B cell (primary cell): Measurements from ENCODE around the gene CCL11. TPM values are rescaled to one million over a fixed set of nuclear protein-coding genes. Genes with fewer than 3 reads are reported as not detected.

Source experiments
- ATAC-seq: fragments of 200-7000 bp; cut with Tn5 transposase; one replicate; pipeline ENCODE4 v1.10.0; 2021; ENCODE audit warnings: low read depth, mild to moderate bottlenecking, moderate number of reproducible peaks, moderate library complexity
- CTCF ChIA-PET: fragments of 350-600 bp; sonication (Branson Sonifier 250); formaldehyde crosslinking; loops from one replicate; lab custom pipeline; 2021; ENCODE audit warnings: antibody characterized with exemption, inconsistent platforms; lab: Charles Lee
- POLR2A ChIA-PET: fragments of 350-600 bp; sonication (Branson Sonifier 250); formaldehyde crosslinking; loops from one replicate; lab custom pipeline; 2021; ENCODE audit warnings: antibody characterized with exemption; lab: Charles Lee
- DNase-seq: peaks from one replicate; pipeline ENCODE4 v3.0.0; 2013
- H2AFZ ChIP-seq: 2 replicates; pipeline ENCODE4 v1.6.1; 2012; ENCODE audit warnings: mild to moderate bottlenecking, low read depth, low read length; ENCODE audit not compliant: insufficient read depth, poor library complexity, severe bottlenecking
- H3K27ac ChIP-seq, 2 donors: 1 replicate in 1 of 2; 2 replicates in 1 of 2; pipeline ENCODE4 v1.5.1; 2012 to 2013; ENCODE audit warnings: low read length in 2 of 2, mild to moderate bottlenecking in 2 of 2, moderate library complexity in 1 of 2
- H3K27me3 ChIP-seq, 4 experiments: fragments of 200-600 bp in 1 of 4; sonication (generic) in 1 of 4; replicated peaks in 1 of 4; 1 replicate in 2 of 4; 2 replicates in 2 of 4; pipeline versions ENCODE4 v1.6.1 to v1.7.0; 2013 to 2016; ENCODE audit warnings: low read length in 3 of 4, mild to moderate bottlenecking in 2 of 4, mixed read lengths in 1 of 4, moderate library complexity in 1 of 4; ENCODE audit not compliant: insufficient read depth in 4 of 4, control insufficient read depth in 3 of 4; ENCODE audit errors: control extremely low read depth in 1 of 4
- H3K36me3 ChIP-seq, 2 experiments: replicated peaks in 1 of 2; 1 replicate in 1 of 2; 2 replicates in 1 of 2; pipeline versions ENCODE4 v1.6.1 to v1.7.1; 2013; ENCODE audit warnings: low read length in 1 of 2; ENCODE audit not compliant: insufficient read depth in 2 of 2, control insufficient read depth in 1 of 2; ENCODE audit errors: control extremely low read depth in 1 of 2, extremely low read depth in 1 of 2
- H3K4me1 ChIP-seq, 2 donors: fragments of 200-600 bp in 1 of 2; sonication (generic) in 1 of 2; 1 replicate in 1 of 2; 2 replicates in 1 of 2; pipeline versions ENCODE4 v1.5.1 to v1.6.1; 2013 to 2017; ENCODE audit warnings: low read length in 2 of 2; ENCODE audit not compliant: control insufficient read depth in 2 of 2, insufficient read depth in 2 of 2
- H3K4me2 ChIP-seq: replicated peaks from 2 replicates; pipeline ENCODE3; 2012; ENCODE audit warnings: mild to moderate bottlenecking, low read depth, low read length; ENCODE audit not compliant: poor library complexity, severe bottlenecking
- H3K4me3 ChIP-seq, 5 experiments: fragments of 200-600 bp in 1 of 5; sonication (generic) in 1 of 5; 1 replicate in 3 of 5; 2 replicates in 2 of 5; pipeline versions ENCODE4 v1.5.1 to v1.7.0; 2011 to 2016; ENCODE audit warnings: low read length in 4 of 5, mild to moderate bottlenecking in 4 of 5, low read depth in 2 of 5, control low read depth in 1 of 5, moderate library complexity in 1 of 5; ENCODE audit not compliant: insufficient read depth in 1 of 5; ENCODE audit errors: control extremely low read depth in 1 of 5, extremely low read depth in 1 of 5
- H3K79me2 ChIP-seq: fragments of 200-600 bp; sonication (generic); one replicate; pipeline ENCODE4 v1.6.0; 2016; ENCODE audit warnings: low read length; ENCODE audit not compliant: control insufficient read depth, insufficient read depth
- H3K9ac ChIP-seq: fragments of 200-600 bp; sonication (generic); 2 replicates; pipeline ENCODE4 v1.6.1; 2017; ENCODE audit warnings: mild to moderate bottlenecking, low read length, moderate library complexity
- H3K9me3 ChIP-seq, 3 donors: one replicate each; pipeline versions ENCODE4 v1.6.1 to v1.7.1; 2013; ENCODE audit warnings: low read length in 2 of 3; ENCODE audit not compliant: control insufficient read depth in 2 of 3, insufficient read depth in 1 of 3; ENCODE audit errors: control extremely low read depth in 1 of 3
- H4K20me1 ChIP-seq: 2 replicates; pipeline ENCODE4 v1.6.0; 2012; ENCODE audit warnings: mild to moderate bottlenecking, low read length; ENCODE audit not compliant: insufficient read depth, control insufficient read depth, poor library complexity, severe bottlenecking
- H3K27ac Mint-ChIP-seq: one replicate; pipeline ENCODE4 v1.8.0; 2021; ENCODE audit warnings: mixed read lengths
- H3K27me3 Mint-ChIP-seq: one replicate; pipeline ENCODE4 v1.8.0; 2021; ENCODE audit warnings: mixed read lengths
- H3K4me1 Mint-ChIP-seq: one replicate; pipeline ENCODE4 v1.8.0; 2021; ENCODE audit warnings: mixed read lengths
- H3K4me3 Mint-ChIP-seq: one replicate; pipeline ENCODE4 v1.8.0; 2021; ENCODE audit warnings: mixed read lengths
- H3K9me3 Mint-ChIP-seq: one replicate; pipeline ENCODE4 v1.8.0; 2022; ENCODE audit warnings: mixed read lengths; ENCODE audit not compliant: insufficient read depth
- CTCF ChIP-seq: fragments of 200-600 bp; IDR thresholded peaks from one replicate; pipeline ENCODE4 v1.8.0; 2022; ENCODE audit warnings: antibody characterized with exemption, mild to moderate bottlenecking
- EZH2 ChIP-seq: IDR thresholded peaks from 2 replicates; pipeline ENCODE4 v1.6.1; 2012; ENCODE audit warnings: borderline replicate concordance, low read depth, mild to moderate bottlenecking, moderate library complexity, low read length; ENCODE audit not compliant: insufficient read depth, poor library complexity, severe bottlenecking
- WGBS: methylation state at CpG from one replicate; pipeline ENCODE4 v1.1.5; 2013; ENCODE audit warnings: missing lambda C conversion rate; ENCODE audit not compliant: insufficient coverage; 5-methylcytosine and 5-hydroxymethylcytosine counted together
- intact Hi-C: fragments of 100-400 bp; cut with micrococcal nuclease; formaldehyde crosslinking; loops from one replicate; pipeline ENCODE4 v1.10.0; 2022
- polyA plus RNA-seq: library from polyadenylated mRNA; depleted of rRNA; stranded (reverse); fragments of >200 nt; gene quantifications from 2 replicates; pipeline ENCODE4 v1.2.3, GENCODE V29; 2012
- total RNA-seq, 2 donors: library from RNA; stranded (reverse); fragments of 120-200 nt in 1 of 2; gene quantifications; 1 replicate in 1 of 2; 2 replicates in 1 of 2; pipeline versions ENCODE4 v1.2.3 to v1.2.4, GENCODE V29; 2013 to 2022

CCL11 gene
- total and polyA plus RNA-seq, 2 donors (not counting 1 experiment from before 2014, with no cell fraction given): not detected

DNA sequence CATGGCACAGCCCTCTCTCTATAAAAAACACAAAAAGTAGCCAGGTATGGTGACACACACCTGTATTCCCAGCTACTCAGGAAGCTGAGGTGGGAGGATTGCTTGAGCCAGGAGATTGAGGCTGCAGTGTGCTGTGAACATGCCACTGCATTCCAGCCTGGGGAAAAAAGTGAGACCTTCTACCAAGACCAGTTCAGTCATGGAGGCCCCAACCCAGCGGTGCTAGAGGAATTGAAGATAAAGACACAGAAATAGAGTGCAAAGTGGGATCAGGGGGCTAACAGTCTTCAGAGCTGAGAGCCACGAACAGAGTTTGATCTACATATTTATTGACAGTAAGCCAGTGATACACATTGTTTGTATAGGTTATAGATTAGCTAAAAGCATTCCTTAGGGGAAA lies 18.1 kb downstream of the CCL11 start:
- no peaks in the 10 kb centered on the region for H3K9me3 Mint-ChIP-seq
- Histone ChIP-seq H2AFZ (no peak overlapping the region), H3K9ac (no peak overlapping the region), H3K36me3 (no peaks in the 10 kb centered on the region), H3K4me1 (peaks cover 6 to 9% of the 10 kb centered on the region in 2 donors), H3K27ac (no peak overlapping the region), H3K4me2 (no peak overlapping the region), H3K27me3 (peaks cover 0 to 14% (median 5%) of the 10 kb centered on the region in 4 experiments), H3K79me2 (no peaks in the 10 kb centered on the region), H3K9me3 (no peaks in the 10 kb centered on the region), H3K4me3 (no peak overlapping the region), H4K20me1 (no peaks in the 10 kb centered on the region)
- ChIA-PET POLR2A (no interaction called here), CTCF (no interaction called here)
- no peak for TF ChIP-seq EZH2
- TF ChIP-seq CTCF: no peak
- peaks cover 13% of the 10 kb centered on the region for H3K4me1 Mint-ChIP-seq
- intact Hi-C loops: no loop called here
- DNase-seq (no peak), ATAC-seq (no peak)
- H3K27ac Mint-ChIP-seq: no peak overlapping the region
- H3K27me3 Mint-ChIP-seq: peaks cover 52% of the 10 kb centered on the region
- WGBS: 88% methylated on average over 1 of the region's 2 CpGs
- no peak overlapping the region for H3K4me3 Mint-ChIP-seq

DNA sequence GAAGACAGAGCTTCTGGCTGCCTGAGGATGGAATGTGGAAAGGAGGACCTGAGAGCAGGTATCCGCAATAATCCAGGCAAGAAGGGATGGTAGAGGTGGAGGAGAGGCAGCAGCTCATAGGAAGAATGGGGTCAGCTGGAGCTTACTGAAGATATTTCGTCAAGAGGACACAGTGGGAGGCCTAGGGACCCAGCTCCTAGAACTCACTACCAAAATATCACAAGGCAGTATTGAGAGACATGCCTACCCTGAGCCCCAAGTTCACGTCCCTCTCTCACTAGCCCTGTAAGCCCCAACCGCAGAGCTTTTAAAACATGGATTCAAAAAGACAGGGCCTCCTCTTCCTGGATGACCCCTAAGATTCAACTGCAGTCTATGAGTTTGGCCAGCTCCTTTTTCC lies 19.5 kb downstream of the CCL11 start:
- Histone ChIP-seq H3K36me3 (no peaks in the 10 kb centered on the region), H2AFZ (no peak overlapping the region), H3K9ac (no peak overlapping the region), H3K4me3 (no peak overlapping the region), H3K4me1 (peaks cover under 1 to 2% of the 10 kb centered on the region in 2 donors), H3K9me3 (no peaks in the 10 kb centered on the region), H3K79me2 (no peaks in the 10 kb centered on the region), H4K20me1 (no peaks in the 10 kb centered on the region), H3K27me3 (peaks cover 0 to 13% (median 5%) of the 10 kb centered on the region in 4 experiments), H3K4me2 (no peak overlapping the region), H3K27ac (no peak overlapping the region)
- TF ChIP-seq EZH2 (no peak), CTCF (no peak)
- no peak for ATAC-seq
- ChIA-PET POLR2A (no interaction called here), CTCF (no interaction called here)
- Mint-ChIP-seq H3K27ac (no peak overlapping the region), H3K9me3 (no peaks in the 10 kb centered on the region), H3K27me3 (peaks cover 49% of the 10 kb centered on the region), H3K4me1 (peaks cover 3% of the 10 kb centered on the region), H3K4me3 (no peak overlapping the region)
- WGBS: 95% methylated on average over 4 of the region's 4 CpGs
- no peak for DNase-seq
- intact Hi-C loops: no loop called here
